ENCODE measurements around the gene ZNF280A.

GRCh38 chr22:22516992-22517391 lies 3.1 kb downstream of the ZNF280A start:
- TF ChIP-seq, protein P1, sequence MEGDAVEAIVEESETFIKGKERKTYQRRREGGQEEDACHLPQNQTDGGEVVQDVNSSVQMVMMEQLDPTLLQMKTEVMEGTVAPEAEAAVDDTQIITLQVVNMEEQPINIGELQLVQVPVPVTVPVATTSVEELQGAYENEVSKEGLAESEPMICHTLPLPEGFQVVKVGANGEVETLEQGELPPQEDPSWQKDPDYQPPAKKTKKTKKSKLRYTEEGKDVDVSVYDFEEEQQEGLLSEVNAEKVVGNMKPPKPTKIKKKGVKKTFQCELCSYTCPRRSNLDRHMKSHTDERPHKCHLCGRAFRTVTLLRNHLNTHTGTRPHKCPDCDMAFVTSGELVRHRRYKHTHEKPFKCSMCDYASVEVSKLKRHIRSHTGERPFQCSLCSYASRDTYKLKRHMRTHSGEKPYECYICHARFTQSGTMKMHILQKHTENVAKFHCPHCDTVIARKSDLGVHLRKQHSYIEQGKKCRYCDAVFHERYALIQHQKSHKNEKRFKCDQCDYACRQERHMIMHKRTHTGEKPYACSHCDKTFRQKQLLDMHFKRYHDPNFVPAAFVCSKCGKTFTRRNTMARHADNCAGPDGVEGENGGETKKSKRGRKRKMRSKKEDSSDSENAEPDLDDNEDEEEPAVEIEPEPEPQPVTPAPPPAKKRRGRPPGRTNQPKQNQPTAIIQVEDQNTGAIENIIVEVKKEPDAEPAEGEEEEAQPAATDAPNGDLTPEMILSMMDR (IDR thresholded peaks at IDR 0.05; ENCODE audit: low read depth, low read length), result no peak
- TF ChIP-seq MAX (IDR thresholded peaks at IDR 0.05; ENCODE audit: low read depth, low read length), result no peak
